ENCODE measurements around the gene FAM163A.
"Not testable (repeated sequence)": the region's sequence is repeated elsewhere in the genome, so short reads cannot be mapped to it uniquely, and the experiment has no call there.

The FAM163A gene

GRCh38 chr1:179793281-179793680, 50.2 kb downstream of the FAM163A start:
- DNase-seq (ENCODE audit: low spot score): peak; percentile 20

DNA sequence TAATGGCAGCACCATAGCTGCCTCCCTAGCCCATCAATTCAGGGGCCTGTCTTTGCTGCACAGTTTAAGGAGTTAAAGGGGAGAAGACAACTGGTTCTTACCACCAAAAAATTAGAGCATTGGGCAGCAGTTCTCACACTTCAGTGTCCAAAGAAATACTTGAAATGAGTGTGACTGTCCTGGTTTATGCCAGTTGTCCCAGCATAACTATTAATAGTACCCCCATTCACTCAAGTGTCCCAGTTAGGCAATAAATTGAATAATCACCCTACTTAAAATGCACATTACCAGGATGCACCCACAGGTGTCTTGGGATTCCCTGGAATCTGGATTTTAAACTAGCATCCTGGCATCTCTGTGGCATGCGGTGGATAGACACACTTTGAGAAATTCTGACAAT, 51.1 kb downstream of the FAM163A start:
- DNase-seq (ENCODE audit: low spot score): no peak

DNA sequence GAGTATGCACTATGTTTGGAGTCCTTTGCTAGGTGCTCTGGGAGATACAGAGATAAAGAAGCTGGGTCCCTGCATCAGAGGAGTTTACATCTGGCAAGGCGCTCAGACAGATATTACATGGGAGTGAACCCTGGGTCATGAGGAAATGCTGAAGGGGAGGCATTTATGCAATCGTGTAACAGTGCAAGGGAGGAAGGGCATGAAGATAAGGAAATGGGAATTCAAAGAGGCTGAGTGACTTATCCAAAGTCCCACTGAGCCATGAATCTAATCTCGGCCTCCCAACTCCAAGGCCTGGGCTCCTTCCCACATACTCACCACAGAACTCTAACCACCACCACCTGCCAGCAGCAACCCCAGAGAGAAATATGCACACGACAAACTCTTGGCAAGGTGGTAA, 51.6 kb downstream of the FAM163A start:
- no peak for DNase-seq (ENCODE audit: low spot score)

GRCh38 chr1:179798213-179798863, 55.2 kb downstream of the FAM163A start:
- DNase-seq (ENCODE audit: low spot score): no peak

- no peak for DNase-seq (ENCODE audit: low spot score)
These were observed 55.9 kb downstream of the FAM163A start for GRCh38 chr1:179798864-179799516.

DNA sequence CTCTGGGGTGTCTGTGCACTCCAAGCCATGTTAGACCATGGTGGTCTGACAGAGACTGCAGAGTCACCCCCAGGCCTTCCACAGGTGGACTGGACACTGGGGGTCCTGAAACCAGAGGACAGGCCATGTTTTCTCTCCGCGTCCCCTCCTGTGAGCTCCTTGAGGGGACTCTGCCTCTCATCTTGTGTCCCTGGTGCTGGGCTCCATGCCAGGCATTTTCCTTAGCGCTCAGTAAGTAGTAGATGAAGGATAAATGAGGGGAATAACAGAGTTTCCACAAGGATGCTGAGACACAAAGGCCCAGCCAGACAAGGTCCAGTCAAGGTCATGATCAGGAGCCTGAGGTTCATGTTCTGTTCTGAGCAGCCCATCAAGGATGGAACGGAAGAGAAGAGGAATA, 57.4 kb downstream of the FAM163A start:
- no peak for DNase-seq (ENCODE audit: low spot score)

GRCh38 chr1:179803104-179803503, 60.0 kb downstream of the FAM163A start:
- no peak for DNase-seq (ENCODE audit: low spot score)

GRCh38 chr1:179803918-179804317, 60.8 kb downstream of the FAM163A start:
- no peak for DNase-seq (ENCODE audit: low spot score)

GRCh38 chr1:179804417-179804816, 61.3 kb downstream of the FAM163A start:
- DNase-seq (ENCODE audit: low spot score): not testable (repeated sequence)

DNA sequence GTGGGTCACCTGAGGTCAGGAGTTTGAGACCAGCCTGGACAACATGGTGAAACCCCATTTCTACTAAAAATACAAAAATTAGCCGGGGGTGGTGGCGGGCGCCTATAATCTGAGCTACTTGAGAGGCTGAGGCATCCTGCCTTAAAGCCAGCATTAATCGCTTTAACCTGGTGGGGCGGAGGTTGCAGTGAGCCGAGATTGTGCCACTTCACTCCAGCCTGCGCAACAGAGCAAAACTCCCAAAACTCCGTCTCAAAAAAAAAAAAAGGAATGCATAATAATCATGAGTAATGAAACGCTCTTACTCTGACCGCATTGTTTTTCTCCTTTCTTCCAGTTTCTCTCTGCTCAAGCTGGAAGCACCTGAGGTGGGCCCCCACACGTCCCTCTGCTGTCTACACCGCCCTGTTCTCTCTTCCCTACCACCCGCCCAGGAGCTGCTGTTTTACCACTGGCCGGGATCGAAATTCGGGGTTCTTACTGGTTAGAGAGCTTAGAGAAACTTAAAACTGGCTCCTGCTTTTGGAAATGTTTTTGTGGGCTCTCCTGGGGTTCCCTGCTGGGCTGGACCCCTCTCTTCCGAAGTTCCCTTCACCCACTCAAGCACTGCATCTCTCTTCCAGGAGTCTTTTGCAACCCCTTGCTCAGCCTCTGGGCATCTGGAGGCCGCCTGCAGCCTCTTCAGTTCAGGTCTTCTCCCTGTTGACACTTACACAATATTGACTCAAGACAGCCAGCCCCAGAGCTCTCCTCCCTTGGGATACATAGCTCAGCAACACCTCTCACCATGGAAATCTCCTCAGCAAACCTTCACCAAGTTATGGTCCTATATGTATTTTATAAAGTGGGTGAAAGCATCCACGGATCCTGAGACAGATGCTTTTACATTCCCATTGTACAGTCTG, 62.5 kb downstream of the FAM163A start:
- DNase-seq (ENCODE audit: low spot score): no peak

GRCh38 chr1:179806333-179806732, 63.2 kb downstream of the FAM163A start:
- DNase-seq (ENCODE audit: low spot score): no peak

GRCh38 chr1:179807291-179807690, 64.2 kb downstream of the FAM163A start:
- no peak for DNase-seq (ENCODE audit: low spot score)

GRCh38 chr1:179807691-179808485, 64.8 kb downstream of the FAM163A start:
- peak; percentile 44 for DNase-seq (ENCODE audit: low spot score)

GRCh38 chr1:179808503-179808902, 65.4 kb downstream of the FAM163A start:
- no peak for DNase-seq (ENCODE audit: low spot score)

- DNase-seq (ENCODE audit: low spot score): peak; percentile 64
These were observed 66.6 kb downstream of the FAM163A start for GRCh38 chr1:179809506-179810366.

DNA sequence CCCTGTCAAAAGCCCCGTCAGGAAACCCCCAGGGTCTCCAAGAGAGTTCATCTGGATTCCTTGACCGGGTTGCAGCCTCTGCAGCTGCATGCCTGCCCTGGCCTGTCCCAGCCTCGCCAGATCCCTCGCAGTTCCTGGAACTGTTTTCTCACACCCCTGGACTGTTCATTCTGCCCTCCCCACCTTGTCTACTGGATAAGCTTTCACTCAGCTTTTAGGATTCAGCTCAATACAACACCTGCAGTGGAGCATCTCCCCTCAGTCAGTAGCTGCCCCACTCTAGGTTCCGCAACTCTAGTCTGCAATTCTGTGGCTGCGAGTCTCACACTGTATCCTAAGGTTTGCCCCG, 67.2 kb downstream of the FAM163A start:
- DNase-seq (ENCODE audit: low spot score): no peak

- DNase-seq (ENCODE audit: low spot score): no peak
These were observed 69.6 kb downstream of the FAM163A start for GRCh38 chr1:179812501-179813292.

- DNase-seq (ENCODE audit: low spot score): no peak
These were observed 70.8 kb downstream of the FAM163A start for GRCh38 chr1:179813626-179814545.

DNA sequence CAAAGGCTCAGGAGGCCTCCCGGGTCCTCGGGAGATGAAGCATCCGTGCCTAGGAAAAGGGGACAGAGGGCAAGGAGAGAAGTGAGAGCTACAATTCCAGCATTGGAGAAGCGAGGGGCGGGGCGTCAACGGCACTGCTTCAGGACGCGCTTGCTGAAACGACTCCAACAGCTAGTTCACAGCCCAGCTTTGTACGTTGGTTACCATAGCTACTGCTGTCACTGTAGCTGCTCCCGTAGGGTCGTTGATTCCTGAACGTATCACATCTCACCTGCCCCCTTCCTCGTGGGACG, 71.4 kb downstream of the FAM163A start:
- no peak for DNase-seq (ENCODE audit: low spot score)

All from kidney tubule cell (primary cell).